ENCODE measurements around the gene NEDD8. TPM values are rescaled to one million over a fixed set of nuclear protein-coding genes. Genes with fewer than 3 reads are reported as not detected.

NEDD8 gene
- 100 to 1,000 TPM; 116 to 220 TPM for polyA plus RNA-seq

DNA sequence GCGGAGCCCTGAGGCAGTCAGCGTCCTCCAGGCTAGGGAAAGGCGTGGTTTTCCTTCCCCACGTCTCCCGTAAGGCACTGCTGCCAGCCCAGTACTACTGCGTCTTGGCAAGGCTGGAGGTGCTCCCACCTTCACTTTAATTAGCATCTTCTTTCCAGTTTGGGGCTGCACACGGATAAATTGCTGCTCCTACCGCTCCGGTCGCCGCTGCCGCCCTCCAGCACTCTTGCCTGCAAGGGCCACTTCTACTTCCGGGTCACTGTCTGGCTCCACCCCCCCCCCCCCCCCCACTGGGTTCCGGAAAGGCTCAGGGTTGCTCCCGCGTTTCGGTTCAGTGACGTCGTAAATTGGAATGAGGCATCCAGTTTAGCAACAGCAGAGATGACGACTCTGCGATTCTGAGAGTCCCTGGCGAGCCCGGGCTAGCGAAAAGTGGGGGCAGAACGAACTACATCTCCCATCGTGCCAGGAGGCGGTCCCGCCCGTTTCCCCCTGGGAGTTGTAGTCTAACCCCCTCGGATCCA, at the start of gene NEDD8:
TSS of gene NEDD8 (minus strand) at position 247 of the 524 bp plus-strand sequence. CDS start at position 147, 100 bp downstream.
- peaks cover 0 to 8% of the 10 kb centered on the region in 2 donors for H3K4me1 ChIP-seq (ENCODE audit: control insufficient read depth in 2 of 2, insufficient read depth in 2 of 2, low read length in 1 of 2)

DNA sequence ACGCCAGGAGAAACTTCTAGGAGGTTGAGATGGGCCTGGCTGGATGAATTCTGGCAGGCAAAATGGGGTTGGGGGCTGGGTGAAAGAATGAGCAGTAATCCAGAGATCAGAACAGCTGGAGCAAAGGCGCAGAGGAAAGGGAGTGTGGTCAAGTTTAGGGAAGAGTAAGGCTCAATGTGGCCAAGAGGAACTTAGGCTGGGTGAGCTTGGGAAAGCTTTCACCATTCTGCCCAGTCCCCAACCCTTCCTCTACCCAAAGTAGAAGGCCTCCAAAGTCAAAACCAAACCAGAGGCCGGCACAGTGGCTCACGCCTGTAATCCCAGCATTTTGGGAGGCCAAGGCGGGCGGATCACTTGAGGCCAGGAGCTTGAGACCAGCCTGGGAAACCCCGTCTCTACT, 49.5 kb upstream of the NEDD8 start:
- no peak overlapping the region for H3K4me3 ChIP-seq (ENCODE audit: low read depth in 1 of 2, low read length in 2 of 2)
- peak overlapping the region; percentile 92 to 93 for H3K27ac ChIP-seq (ENCODE audit: low read depth in 2 of 2, low read length in 1 of 2)
- H3K27me3 ChIP-seq (ENCODE audit: control insufficient read depth in 1 of 2, insufficient read depth in 2 of 2, low read length in 2 of 2), result no peaks in the 10 kb centered on the region
- WGBS, 2 donors, result 90 to 91% methylated on average over 7 of the region's 7 CpGs
- no peaks in the 10 kb centered on the region for H3K36me3 ChIP-seq (ENCODE audit: control insufficient read depth in 2 of 2, insufficient read depth in 2 of 2, low read length in 1 of 2)
- H3K9me3 ChIP-seq (ENCODE audit: control insufficient read depth in 2 of 2, insufficient read depth in 1 of 2, low read depth in 1 of 2, low read length in 1 of 2), result no peaks in the 10 kb centered on the region
- H3K4me1 ChIP-seq (ENCODE audit: control insufficient read depth in 2 of 2, insufficient read depth in 2 of 2, low read length in 1 of 2), result peaks cover 4 to 24% of the 10 kb centered on the region in 2 donors

More for the DNA sequence above, at the start of gene NEDD8:
- Histone ChIP-seq H3K4me3 (ENCODE audit: low read depth in 1 of 2, low read length in 2 of 2) (peak within 1 kb of the TSS; percentile 82), H3K27me3 (ENCODE audit: control insufficient read depth in 1 of 2, insufficient read depth in 2 of 2, low read length in 2 of 2) (no peaks in the 10 kb centered on the region), H3K36me3 (ENCODE audit: control insufficient read depth in 2 of 2, insufficient read depth in 2 of 2, low read length in 1 of 2) (peaks cover 8 to 13% of the 10 kb centered on the region in 2 donors), H3K27ac (ENCODE audit: low read depth in 2 of 2, low read length in 1 of 2) (peak within 1 kb of the TSS; percentile 96 to 97), H3K9me3 (ENCODE audit: control insufficient read depth in 2 of 2, insufficient read depth in 1 of 2, low read depth in 1 of 2, low read length in 1 of 2) (no peaks in the 10 kb centered on the region)
- WGBS, 2 donors, result 0% methylated on average over 28 to 30 of the region's 30 CpGs

DNA sequence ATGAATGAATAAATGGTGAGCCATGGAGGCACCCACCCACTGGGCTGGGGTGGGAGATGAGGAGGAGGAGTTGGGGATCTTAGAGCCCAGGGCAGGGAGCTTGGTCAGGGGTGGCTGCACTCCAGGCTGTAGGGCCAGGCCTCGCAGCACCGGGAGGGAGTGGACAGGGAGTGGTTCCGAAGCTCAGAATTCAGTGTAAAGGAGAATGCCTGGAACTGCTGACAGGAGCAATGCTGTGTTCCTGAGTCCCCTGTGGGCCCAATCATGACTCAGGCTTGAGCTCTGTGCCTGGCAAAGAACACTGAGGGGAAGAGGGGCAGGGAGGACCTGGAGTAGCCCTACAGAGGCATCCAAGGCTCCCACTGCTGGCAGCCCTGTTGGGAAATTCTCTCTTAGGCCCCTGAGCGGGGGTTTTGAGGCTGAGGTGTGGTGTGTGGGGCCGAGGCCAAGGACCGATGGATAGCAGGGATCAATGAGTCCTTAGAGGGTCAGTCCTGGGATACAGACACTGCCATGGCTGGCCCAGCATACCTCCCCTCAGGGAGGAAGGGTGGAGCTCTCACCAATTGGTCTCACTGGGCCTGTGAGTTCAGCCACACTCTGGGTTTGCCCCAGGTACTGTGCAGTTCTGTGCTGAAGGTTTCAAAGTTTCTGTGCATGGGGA, 48.8 kb upstream of the NEDD8 start:
- whole genome bisulfite sequencing, 2 donors, result 72 to 75% methylated on average over 6 of the region's 6 CpGs
- Histone ChIP-seq H3K4me1 (ENCODE audit: control insufficient read depth in 2 of 2, insufficient read depth in 2 of 2, low read length in 1 of 2) (peaks cover 4 to 21% of the 10 kb centered on the region in 2 donors), H3K9me3 (ENCODE audit: control insufficient read depth in 2 of 2, insufficient read depth in 1 of 2, low read depth in 1 of 2, low read length in 1 of 2) (no peaks in the 10 kb centered on the region), H3K27ac (ENCODE audit: low read depth in 2 of 2, low read length in 1 of 2) (peak overlapping the region; percentile 92 to 93), H3K4me3 (ENCODE audit: low read depth in 1 of 2, low read length in 2 of 2) (no peak overlapping the region), H3K36me3 (ENCODE audit: control insufficient read depth in 2 of 2, insufficient read depth in 2 of 2, low read length in 1 of 2) (no peaks in the 10 kb centered on the region), H3K27me3 (ENCODE audit: control insufficient read depth in 1 of 2, insufficient read depth in 2 of 2, low read length in 2 of 2) (no peaks in the 10 kb centered on the region)

DNA sequence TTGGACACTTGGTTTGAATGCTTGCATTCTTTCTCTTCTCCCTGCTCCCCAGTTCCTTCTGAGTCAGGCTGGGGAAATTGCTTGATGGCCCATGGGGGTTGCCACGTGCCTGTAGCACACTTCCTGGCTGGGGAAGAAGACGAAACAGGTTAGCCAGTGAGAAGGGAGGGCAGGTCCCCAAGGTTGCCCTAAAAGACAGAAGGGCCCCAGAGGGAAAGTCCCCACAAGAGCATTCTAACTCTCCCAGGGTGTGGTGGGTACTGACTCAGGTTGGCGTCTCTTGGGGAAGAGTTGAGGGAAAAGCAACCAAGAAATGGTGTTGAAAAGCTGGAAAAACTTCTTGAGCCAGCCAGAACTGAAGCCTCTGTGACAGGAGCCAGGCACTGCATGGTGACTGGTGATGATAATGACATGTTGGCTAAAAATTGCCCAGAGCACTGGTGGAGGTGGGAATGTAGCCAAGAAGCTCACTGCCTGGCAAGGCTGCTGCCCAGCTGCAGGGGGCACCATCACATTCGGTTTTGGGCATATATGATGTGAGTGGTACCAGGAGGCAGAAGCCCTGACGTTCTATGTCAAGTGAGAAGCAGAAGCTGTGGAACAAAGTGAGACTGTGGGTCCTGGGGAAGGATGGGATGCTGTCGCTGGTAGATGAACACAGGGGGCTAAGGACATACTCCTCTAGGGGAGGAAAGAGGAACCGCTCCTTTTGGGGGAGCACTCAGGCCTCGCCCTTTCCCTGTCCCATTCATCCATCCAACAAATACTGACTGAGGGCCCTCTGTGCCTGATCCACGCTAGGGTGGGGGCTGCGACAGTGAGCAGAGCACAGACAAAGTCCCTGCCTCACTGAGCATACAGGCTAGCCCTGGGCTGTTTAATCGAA, 47.4 kb upstream of the NEDD8 start:
- Histone ChIP-seq H3K36me3 (ENCODE audit: control insufficient read depth in 2 of 2, insufficient read depth in 2 of 2, low read length in 1 of 2) (no peaks in the 10 kb centered on the region), H3K9me3 (ENCODE audit: control insufficient read depth in 2 of 2, insufficient read depth in 1 of 2, low read depth in 1 of 2, low read length in 1 of 2) (no peaks in the 10 kb centered on the region), H3K27me3 (ENCODE audit: control insufficient read depth in 1 of 2, insufficient read depth in 2 of 2, low read length in 2 of 2) (no peaks in the 10 kb centered on the region), H3K27ac (ENCODE audit: low read depth in 2 of 2, low read length in 1 of 2) (peak overlapping the region; percentile 92 to 93), H3K4me1 (ENCODE audit: control insufficient read depth in 2 of 2, insufficient read depth in 2 of 2, low read length in 1 of 2) (peaks cover 4 to 21% of the 10 kb centered on the region in 2 donors), H3K4me3 (ENCODE audit: low read depth in 1 of 2, low read length in 2 of 2) (no peak overlapping the region)
- WGBS, 2 donors, result 60 to 66% methylated on average over 11 of the region's 11 CpGs

DNA sequence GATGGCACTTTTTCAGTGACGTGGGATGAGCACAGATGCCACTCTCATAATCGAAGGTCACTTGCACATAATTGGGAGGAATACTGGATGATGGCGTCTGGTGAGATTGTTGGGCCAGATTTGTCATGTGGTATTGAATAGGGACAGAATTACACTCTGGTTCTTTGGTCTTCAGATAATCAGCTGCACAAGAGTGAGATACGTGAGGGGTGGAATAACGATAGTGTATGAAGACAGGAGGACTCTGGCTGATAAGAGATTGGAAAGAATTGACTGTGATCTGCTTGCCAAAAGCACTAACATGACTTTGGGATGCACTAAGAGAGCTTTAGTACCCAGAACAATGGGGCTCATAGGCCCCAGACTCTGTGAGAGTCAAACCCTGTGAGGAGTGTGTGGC, 46.3 kb upstream of the NEDD8 start:
- 94 to 96% methylated on average over 5 of the region's 5 CpGs for WGBS, 2 donors
- Histone ChIP-seq H3K4me1 (ENCODE audit: control insufficient read depth in 2 of 2, insufficient read depth in 2 of 2, low read length in 1 of 2) (peaks cover 4 to 17% of the 10 kb centered on the region in 2 donors), H3K27me3 (ENCODE audit: control insufficient read depth in 1 of 2, insufficient read depth in 2 of 2, low read length in 2 of 2) (no peaks in the 10 kb centered on the region), H3K9me3 (ENCODE audit: control insufficient read depth in 2 of 2, insufficient read depth in 1 of 2, low read depth in 1 of 2, low read length in 1 of 2) (no peaks in the 10 kb centered on the region), H3K27ac (ENCODE audit: low read depth in 2 of 2, low read length in 1 of 2) (peak overlapping the region; percentile 58 to 84), H3K4me3 (ENCODE audit: low read depth in 1 of 2, low read length in 2 of 2) (no peak overlapping the region), H3K36me3 (ENCODE audit: control insufficient read depth in 2 of 2, insufficient read depth in 2 of 2, low read length in 1 of 2) (no peaks in the 10 kb centered on the region)

DNA sequence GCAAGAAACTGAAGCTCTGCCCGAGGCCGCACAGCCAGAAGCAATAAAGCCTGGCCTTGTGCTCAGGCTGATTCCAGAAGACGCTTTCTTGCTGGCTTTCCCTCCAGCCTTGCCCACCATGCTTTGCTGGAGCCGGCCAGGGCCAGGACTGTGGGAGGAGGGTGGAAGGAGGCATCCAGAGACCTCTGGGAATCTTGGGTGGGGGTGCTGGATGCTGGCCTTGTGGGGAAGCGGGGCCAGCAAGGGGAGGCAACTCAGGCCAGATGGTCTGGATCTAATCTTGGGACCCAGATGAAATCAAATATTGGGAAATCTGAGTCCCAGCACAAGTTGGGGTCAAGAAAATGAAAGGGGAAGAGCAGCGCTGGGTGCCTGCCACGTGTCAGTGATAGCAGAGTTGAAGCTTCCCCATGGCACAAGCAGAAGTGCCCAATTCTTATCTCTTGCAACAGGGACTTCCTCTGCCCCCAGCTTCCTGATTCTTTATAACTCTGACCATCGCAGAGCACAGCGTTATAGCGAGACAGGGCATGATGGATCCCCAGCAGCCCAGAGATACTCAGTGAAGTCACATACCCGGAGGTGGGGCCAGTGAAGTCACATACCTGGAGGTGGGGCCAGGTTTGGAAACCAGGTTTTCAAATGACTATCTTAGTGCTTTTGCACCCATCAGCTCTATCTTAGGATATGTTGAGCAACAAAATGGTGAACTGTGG, 45.6 kb upstream of the NEDD8 start:
- H3K27ac ChIP-seq (ENCODE audit: low read depth in 2 of 2, low read length in 1 of 2), result peak overlapping the region; percentile 27 to 84
- 78 to 85% methylated on average over 11 of the region's 11 CpGs for WGBS, 2 donors

DNA sequence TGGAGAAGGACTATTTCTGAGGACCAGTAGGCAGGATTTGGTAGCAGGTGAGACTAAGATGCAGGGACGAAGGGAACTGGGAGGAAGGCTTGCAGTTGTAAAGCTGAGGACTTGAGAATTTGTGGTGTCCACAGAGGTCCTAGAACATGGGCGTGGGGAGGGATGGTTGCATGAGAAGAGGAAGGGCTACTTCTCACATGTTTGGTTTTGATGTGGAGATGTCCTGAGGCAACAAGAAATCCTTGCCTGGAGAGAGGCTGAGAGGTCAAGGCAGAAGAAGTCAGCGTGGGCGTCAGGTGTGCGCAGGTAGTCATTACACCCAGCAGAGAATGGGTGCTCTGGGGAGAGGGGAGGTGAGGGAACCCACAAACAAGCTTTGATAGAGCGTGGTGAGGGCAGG, 44.9 kb upstream of the NEDD8 start:
- Histone ChIP-seq H3K27ac (ENCODE audit: low read depth in 2 of 2, low read length in 1 of 2) (no peak overlapping the region), H3K4me3 (ENCODE audit: low read depth in 1 of 2, low read length in 2 of 2) (no peak overlapping the region), H3K27me3 (ENCODE audit: control insufficient read depth in 1 of 2, insufficient read depth in 2 of 2, low read length in 2 of 2) (no peaks in the 10 kb centered on the region), H3K9me3 (ENCODE audit: control insufficient read depth in 2 of 2, insufficient read depth in 1 of 2, low read depth in 1 of 2, low read length in 1 of 2) (no peaks in the 10 kb centered on the region), H3K4me1 (ENCODE audit: control insufficient read depth in 2 of 2, insufficient read depth in 2 of 2, low read length in 1 of 2) (peaks cover 4 to 17% of the 10 kb centered on the region in 2 donors), H3K36me3 (ENCODE audit: control insufficient read depth in 2 of 2, insufficient read depth in 2 of 2, low read length in 1 of 2) (no peaks in the 10 kb centered on the region)
- 90 to 94% methylated on average over 6 of the region's 6 CpGs for WGBS, 2 donors

More for the DNA sequence above, 45.6 kb upstream of the NEDD8 start:
- Histone ChIP-seq H3K4me3 (ENCODE audit: low read depth in 1 of 2, low read length in 2 of 2) (no peak overlapping the region), H3K36me3 (ENCODE audit: control insufficient read depth in 2 of 2, insufficient read depth in 2 of 2, low read length in 1 of 2) (no peaks in the 10 kb centered on the region), H3K4me1 (ENCODE audit: control insufficient read depth in 2 of 2, insufficient read depth in 2 of 2, low read length in 1 of 2) (peaks cover 4 to 17% of the 10 kb centered on the region in 2 donors), H3K9me3 (ENCODE audit: control insufficient read depth in 2 of 2, insufficient read depth in 1 of 2, low read depth in 1 of 2, low read length in 1 of 2) (no peaks in the 10 kb centered on the region), H3K27me3 (ENCODE audit: control insufficient read depth in 1 of 2, insufficient read depth in 2 of 2, low read length in 2 of 2) (no peaks in the 10 kb centered on the region)

DNA sequence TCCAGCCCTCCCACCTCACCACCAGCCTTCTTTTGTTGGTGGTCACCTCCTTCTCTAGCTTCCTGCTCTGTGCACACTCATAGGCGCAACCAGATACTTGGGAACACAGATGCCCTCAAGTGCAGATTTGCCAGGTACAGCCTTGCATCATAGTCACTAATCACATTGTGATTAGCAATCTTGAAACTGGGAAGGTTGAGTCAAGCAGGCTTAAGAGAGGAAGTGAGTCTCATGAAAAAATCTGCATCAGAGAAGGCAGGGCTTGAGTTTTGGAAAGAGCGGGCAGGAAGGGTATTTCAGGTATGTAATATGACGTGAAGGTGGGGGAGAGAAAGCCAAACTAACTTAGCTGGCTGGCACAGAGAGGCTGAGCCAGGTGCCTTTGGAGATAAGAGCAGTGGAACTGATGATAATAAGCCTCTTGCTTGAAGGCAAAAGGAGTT, 42.0 kb upstream of the NEDD8 start:
- no peaks in the 10 kb centered on the region for H3K9me3 ChIP-seq (ENCODE audit: control insufficient read depth in 2 of 2, insufficient read depth in 1 of 2, low read depth in 1 of 2, low read length in 1 of 2)
- peaks cover 0 to 5% of the 10 kb centered on the region in 2 donors for H3K36me3 ChIP-seq (ENCODE audit: control insufficient read depth in 2 of 2, insufficient read depth in 2 of 2, low read length in 1 of 2)
- H3K27me3 ChIP-seq (ENCODE audit: control insufficient read depth in 1 of 2, insufficient read depth in 2 of 2, low read length in 2 of 2), result no peaks in the 10 kb centered on the region
- 32 to 49% methylated on average over 3 of the region's 3 CpGs for WGBS, 2 donors
- peak overlapping the region; percentile 90 to 94 for H3K27ac ChIP-seq (ENCODE audit: low read depth in 2 of 2, low read length in 1 of 2)
- H3K4me3 ChIP-seq (ENCODE audit: low read depth in 1 of 2, low read length in 2 of 2), result no peak overlapping the region
- peaks cover 0 to 12% of the 10 kb centered on the region in 2 donors for H3K4me1 ChIP-seq (ENCODE audit: control insufficient read depth in 2 of 2, insufficient read depth in 2 of 2, low read length in 1 of 2)

DNA sequence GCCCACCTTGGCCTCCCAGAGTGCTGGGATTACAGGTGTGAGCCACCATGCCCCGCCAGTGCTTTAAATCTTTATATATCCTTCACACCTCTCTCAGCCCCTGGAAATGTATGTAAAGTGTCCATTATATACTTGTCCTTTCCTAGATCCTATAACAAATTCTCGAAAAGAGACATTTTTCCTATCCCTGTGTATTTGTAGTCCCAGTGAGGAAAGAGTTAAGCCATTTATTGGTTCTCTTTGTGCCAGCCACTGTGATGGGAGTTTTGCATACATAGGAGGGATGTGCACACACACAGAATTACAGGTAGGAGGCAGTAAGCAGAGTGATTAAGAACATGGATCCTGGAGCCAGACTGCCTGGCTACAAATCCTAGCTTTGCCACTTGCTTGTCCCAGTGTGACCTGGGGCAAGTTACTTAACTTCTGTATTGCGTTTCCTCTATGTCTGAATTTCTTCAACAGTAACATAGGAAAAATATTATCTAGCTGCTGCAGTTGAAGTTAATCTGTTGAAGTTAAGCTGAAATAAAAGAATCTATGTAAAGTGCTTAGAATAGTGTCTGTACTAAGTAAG, 41.3 kb upstream of the NEDD8 start:
- no peak overlapping the region for H3K4me3 ChIP-seq (ENCODE audit: low read depth in 1 of 2, low read length in 2 of 2)
- WGBS, 2 donors, result 75 to 83% methylated on average over 3 of the region's 3 CpGs
- H3K27ac ChIP-seq (ENCODE audit: low read depth in 2 of 2, low read length in 1 of 2), result peak overlapping the region; percentile 90 to 94
- H3K36me3 ChIP-seq (ENCODE audit: control insufficient read depth in 2 of 2, insufficient read depth in 2 of 2, low read length in 1 of 2), result peaks cover 0 to 10% of the 10 kb centered on the region in 2 donors
- no peaks in the 10 kb centered on the region for H3K9me3 ChIP-seq (ENCODE audit: control insufficient read depth in 2 of 2, insufficient read depth in 1 of 2, low read depth in 1 of 2, low read length in 1 of 2)
- peaks cover 0 to 12% of the 10 kb centered on the region in 2 donors for H3K4me1 ChIP-seq (ENCODE audit: control insufficient read depth in 2 of 2, insufficient read depth in 2 of 2, low read length in 1 of 2)
- H3K27me3 ChIP-seq (ENCODE audit: control insufficient read depth in 1 of 2, insufficient read depth in 2 of 2, low read length in 2 of 2), result no peaks in the 10 kb centered on the region

All from esophagus (tissue), 2 donors.